HG03135 (cell line): ENCODE data around the gene ALDOC.
A peak's percentile ranks its signal among the peaks of the same experiment; 100 is the strongest.
"Not testable (repeated sequence)": the region's sequence is repeated elsewhere in the genome, so short reads cannot be mapped to it uniquely, and the experiment has no call there.

Source experiments
- ATAC-seq: cut with Tn5 transposase; IDR thresholded peaks from one replicate; pipeline ENCODE4 v1.9.1; 2021; ENCODE audit warnings: mild to moderate bottlenecking, moderate library complexity; ENCODE audit not compliant: unreplicated experiment

The ALDOC gene

DNA sequence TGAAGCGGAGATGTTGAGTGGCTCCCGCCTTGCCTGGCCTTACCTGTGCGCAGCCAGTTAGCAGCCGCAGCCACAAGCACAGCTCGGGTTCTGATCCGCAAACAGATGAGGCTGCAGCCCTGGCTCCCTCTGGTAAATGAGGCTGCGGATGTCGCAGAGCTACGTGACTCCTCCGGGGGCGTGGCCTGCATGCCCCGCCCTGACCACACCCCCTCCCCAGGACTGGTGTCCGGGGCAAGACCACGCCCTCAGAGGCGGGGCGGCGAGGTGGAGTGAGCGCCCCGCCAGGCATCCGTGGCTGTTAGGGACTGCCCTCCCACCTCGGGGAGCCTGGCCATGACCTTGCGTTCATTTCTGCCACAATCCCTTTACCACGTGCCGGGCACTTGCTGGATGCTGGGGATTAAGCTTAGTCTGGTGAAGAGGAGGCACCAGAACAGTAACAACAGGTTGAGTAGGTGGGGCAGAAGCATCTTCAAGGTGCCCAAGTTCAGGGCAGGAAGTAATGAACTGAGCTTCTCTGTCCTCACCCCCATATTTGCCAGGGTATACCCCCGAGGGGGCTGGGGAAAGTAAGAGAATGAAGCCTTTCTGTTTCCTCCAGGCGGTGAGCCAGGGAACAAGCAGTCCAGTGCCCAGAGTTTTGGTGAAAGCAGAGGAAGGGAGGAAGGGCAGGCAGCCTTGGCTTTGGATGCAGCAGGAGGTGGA is at the start of gene ALDOC:
TSS of gene ALDOC (minus strand) at position 138 of the 708 bp plus-strand sequence. CDS start 1,363 bp downstream, outside the sequence.
- ATAC-seq = peak; percentile 81

DNA sequence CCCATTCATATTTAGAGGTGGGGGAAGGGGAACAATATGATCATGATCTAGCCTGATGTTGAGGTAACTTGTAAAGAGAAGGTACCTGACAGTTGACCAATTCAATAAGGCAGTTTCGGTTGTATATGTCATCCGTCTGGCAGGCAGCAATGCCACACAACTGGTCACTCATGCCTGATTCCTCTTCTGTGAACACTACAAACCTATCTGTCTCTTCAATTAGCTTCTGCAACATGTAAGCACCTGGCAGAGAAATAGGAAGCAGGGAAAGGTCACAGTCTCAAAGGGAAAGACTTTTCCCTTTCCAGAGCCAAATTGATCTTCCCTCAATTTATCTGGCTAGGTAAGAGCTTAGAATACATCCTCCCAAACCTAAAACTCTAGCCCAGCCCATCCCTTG is 47.5 kb upstream of the ALDOC start:
- ATAC-seq = no peak

DNA sequence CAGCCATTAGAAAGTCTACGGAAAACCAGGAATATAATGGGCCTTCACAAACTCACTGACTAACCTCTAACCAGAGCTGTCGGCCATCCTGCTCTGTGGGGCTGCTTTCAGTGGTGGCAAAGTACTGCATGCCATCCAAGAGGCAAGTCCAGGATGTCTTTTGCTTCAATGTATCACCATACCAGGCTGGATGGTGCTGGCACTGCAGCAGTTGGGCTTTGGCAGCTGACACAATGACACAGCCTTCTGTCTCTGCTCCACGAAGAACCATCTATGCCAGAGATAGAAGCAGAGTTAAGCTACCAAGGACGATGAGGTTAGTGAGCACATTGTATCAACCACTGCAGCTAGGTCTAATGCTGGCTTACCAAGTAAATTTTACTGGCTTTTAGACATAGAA is 47.0 kb upstream of the ALDOC start:
- ATAC-seq = no peak

DNA sequence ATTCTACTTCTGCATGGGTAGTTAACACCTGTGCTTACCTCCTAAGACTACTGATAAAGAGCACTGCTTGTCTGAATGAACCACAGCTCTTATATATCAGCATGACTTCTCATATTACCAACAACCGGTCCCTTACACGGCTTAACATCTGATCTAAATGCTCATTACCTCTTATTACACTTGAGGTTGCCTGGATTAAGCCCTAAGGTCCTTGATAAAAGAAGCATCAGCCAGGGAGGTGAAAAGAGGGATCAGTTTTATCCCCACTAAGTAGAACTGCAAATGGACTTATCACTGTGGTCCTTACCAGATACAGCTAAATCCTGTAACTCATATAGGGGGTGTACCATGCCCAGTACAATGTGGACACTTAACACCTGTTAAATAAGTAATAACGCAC is 45.5 kb upstream of the ALDOC start:
- no peak for ATAC-seq

DNA sequence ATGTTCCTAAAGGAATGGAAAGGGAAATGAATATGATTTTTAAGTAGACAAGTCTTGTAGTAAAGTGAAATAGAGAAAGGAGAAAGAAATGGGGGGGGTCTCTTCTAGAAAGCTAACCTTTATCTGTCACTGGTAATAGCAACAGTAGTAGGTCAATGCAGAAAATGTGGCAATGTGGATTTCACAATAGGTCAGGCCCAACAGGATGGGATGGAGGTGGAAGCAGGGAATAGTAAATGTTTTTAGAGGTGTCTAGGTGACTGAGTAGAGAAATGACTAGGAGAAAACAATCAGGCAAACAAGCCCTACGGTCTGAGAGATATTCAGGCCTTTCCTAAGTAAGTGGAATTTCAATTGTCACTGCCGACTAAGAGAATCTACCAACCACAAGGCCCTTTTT is 43.3 kb upstream of the ALDOC start:
- ATAC-seq = no peak

DNA sequence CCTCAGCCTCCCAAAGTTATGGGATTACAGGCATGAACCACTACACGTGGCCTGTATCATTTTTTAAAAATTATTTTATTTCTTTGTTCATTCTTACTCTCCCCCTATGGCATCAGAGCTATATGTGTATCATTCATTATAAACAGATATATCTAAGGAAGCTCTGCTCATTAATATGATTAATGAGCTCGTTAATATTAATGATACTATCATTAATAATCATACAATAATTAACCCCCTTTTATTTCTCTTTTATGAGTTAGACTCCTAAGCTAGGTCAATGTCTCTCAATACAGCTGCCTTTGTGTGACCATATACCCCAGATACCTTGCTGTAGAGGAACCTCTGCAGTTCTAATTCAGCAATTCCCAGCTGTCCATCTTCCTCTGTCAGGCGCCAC is 41.8 kb upstream of the ALDOC start:
- ATAC-seq = no peak

DNA sequence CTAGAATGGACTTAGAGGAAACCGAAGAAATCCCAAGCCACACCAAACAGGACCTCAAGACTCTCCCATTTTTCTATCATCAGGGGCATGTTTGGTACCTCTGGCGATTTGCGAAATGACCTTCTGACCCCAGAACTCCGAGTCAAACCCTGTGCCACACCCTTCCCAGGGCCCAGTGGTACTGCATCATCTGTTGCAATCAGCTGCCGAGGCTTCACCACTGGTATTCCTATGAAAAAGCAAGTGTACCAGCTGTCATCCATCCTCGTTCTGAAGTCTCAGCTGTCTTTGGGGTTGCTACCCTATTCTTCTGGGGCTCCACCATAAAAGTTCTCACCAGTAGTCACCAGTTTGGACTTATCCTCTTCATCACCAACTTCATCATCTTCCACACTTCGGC is 39.6 kb upstream of the ALDOC start:
- no peak for ATAC-seq

DNA sequence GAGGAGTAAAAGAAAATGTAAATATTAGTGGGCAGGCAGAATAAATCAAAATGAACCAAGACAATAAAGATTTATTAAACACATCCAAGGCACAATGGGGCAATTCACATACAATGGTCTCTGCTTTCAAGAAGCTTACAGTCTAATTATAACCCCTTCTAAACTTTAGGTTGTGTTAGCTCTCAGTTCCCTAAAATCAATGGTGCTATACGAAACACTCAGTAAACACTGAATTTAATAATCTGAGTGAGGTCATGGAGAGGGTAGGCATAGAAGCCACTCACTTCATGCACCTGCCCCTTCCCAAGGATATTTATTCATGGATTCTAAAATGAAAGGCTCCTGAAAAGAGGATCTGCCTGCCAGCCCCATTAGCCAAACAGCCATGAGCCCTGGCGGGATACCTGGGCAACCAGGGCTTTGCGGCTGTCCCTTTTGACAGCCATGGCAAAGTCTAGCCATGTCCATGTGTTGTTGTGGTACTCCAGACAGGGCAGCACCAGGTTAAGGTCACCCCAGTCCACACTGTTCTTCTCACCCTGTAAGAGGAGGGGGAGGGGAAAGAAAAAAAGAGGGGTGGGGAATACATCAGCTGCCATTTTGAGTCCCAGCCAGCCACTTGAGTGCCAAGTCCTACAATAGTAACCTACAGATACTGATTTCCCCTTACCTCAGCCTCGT is 38.7 kb upstream of the ALDOC start:
- no peak for ATAC-seq

DNA sequence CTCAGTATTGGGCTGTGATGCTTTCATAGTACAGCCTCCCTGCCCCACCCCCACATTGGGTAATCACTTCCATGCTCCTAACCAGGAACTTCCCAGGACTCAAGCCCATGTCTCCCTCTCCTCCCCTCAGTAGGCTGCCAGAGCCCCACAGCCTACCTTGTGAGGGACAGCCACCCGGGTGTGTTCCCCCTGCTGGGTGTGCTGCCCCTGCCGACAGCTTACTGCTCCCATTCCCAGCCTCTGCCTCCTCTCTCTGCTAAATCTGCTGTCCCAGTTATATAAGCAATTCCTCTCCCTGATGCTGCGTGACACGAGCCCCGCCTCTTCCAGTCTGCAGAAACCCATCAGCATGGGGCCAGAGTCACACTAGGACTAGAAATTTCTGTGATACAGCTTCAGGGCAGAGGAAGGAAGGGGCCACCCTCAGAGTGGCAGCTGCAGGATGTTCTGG is 37.3 kb upstream of the ALDOC start, which contains the start of gene RSKR:
TSS of gene RSKR (minus strand) at position 255 of the 451 bp plus-strand sequence. CDS start at position 231, 24 bp downstream.
- no peak for ATAC-seq

DNA sequence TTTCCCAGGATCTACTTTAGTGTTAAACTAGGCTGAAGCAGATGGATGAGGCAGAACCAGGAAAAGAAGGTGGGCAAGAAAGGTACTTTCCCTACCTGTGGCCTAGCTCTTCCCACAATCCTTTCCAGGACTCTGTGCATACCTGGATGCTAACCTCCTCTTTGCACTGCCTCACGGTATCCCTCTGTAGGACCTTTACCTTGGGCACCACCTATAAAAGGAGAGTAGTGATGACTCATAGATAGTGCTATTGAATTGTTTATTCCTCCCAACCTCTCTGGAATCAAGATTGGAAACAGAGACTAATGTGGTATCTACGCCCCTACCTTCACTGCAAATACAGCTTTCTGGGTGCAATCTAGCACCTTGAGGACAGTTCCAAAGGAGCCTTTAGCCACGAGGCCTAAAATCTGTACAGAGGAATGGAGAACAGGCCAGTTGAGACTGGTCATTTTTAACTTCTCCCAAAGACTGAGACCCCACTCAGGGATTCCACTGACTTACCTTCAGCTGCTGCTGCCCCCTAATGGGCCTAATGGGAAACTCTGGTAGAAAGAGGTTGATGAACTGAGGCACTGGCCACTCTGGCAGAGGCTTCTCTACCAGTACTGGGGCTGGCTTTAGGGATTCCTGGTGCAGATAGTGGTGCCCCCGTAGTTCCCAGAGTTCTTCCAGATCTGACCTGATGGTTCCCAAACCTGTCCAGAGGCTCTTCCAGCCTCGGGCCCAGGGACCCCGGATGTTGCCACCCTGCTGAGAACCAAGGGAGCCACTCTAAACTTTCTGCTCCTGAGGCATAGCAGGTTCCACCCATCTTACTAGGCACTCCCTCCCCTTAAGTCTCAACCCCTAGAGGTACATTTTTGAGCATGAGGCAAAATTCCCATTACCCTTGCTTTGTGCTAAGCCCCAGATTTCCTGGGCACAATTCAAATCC is 36.5 kb upstream of the ALDOC start:
- ATAC-seq = no peak

DNA sequence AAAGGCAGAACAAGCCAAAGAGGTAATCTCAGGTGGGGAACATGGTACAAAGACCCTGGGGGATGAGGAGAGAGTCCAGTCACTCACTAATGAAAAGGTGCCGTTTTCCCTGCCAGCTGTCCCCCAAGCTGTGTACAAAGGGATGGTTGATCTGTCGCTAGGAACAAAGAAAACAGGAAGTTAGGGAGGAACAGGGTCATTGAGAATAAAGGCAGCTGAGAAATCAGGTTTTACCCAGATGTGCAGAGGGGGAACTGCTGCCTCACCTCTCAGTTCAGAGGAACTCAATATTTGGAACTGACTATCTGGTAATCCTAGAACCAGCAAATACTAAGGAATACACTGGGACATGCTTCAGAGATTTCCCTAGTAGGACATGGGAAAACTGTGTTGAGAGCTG is 35.8 kb upstream of the ALDOC start:
- no peak for ATAC-seq

DNA sequence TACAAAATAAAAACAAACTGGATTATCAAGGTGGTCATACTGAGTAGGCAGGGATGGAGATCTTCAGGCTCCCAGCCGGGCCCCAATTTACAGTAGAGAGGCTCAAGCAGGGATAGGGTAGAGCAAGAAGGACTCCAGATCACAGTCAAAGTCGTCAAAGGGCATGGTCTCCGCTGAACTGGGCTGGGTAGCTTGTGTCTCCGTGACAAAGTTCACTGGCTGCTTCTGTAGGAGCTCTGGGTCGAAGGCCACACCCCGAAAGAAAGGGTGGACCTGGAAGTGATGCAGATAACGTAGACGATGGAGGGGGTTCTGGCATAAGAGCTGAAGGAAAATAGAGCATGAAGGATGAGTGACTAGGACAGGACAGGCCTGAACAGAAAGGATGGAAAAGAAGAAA is 33.7 kb upstream of the ALDOC start:
- ATAC-seq = no peak

DNA sequence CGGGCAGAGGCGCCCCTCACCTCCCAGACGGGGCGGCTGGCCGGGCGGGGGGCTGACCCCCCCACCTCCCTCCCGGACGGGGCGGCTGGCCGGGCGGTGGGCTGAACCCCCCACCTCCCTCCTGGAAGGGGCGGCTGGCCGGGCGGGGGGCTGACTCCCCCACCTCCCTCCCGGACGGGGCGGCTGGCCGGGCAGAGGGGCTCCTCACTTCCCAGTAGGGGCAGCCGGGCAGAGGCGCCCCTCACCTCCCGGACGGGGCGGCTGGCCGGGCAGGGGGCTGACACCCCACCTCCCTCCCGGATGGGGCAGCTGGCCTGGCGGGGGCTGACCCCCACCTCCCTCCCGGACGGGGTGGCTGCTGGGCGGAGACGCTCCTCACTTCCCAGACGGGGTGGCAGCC is 27.3 kb upstream of the ALDOC start:
- ATAC-seq = not testable (repeated sequence)

DNA sequence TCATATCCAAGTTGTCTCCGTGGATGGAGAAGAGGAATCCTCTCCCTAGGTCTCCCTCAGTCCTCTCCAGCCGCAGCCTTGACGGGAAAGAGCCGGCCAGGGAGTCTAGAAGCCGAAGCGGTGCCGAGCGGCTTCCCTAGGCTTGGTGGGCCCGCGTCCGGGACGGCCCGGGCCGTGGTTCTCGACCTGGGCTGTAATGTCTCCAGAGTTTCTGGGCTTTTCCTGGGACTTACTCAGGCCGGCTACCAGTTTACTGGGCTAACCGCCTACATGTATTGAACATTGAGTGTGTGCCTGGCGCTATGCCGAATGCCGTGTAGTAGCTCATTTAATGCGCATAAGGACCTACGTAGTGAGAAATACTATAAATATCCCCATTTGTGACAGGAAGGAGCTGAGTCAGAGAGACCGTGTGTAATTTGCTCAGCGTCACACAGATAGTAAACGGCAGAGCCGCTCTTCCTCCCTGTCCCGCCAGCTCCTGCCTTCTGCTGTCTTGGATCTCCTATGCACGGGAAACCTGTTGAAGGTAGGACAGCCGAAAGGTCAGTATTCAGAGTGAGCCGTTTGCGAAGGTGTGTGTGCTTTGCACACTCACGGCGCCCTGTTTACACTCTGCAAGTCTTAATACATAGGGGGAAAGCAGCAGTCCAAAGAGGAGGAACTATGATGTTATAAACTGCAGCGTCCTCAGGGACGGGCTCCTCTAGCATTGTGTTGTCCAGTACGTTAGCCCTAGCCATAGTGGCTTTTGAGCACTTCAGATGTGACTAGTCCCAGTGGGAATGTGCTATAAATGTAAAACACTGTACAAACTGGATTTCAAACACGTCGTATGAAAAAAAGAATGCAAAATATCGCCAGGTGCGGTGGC is 22.9 kb upstream of the ALDOC start:
- peak; percentile 44 for ATAC-seq

DNA sequence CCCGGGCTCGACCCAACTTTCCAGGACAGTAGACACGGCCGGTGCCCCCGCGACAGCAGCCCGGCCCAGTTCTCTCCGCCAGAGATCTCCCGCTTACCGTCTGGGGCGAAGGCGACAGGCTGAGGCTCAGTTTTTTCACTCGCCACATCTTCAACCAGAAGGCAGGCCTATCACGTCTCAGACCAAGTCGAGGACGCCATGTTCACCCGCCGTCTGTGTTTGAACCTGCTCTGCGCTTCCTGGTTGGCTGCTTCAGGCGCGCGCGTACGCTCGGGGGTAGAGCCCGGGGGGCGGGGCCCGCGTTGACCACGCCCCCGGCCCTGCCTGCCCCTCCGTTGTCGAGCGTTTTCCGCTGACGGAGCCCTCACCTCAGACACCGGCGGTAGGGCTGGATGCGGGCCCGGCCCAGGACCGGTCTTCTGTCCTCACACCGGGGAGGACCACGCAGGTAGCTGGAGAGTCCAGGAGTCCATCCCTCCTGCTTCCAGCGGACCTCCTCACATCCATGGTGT is 22.2 kb upstream of the ALDOC start, which contains the start of gene SPAG5:
TSS of gene SPAG5 (minus strand) at position 227 of the 512 bp plus-strand sequence. CDS start at position 148, 79 bp downstream.
- ATAC-seq = peak; percentile 85

DNA sequence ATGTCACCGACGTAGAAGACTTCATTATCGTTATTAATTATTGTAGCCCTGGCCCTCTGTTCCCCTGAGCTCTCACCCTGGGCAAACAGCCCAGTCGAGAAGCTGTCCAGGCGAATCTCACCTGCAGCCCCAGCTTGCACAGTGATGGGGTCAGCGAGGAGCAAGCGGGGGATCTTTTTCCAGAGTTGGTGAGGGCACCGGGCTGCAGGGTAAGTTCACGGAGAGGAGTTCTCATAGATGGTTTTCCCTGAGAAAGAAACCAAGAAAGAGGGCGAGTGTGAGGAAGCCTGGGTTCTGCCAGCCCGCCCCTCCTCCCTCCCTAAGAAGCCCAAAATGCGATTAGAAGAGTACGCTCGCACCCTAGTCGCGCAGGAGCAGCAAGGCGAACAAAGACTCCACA is 21.7 kb upstream of the ALDOC start:
- peak; percentile 4 for ATAC-seq

DNA sequence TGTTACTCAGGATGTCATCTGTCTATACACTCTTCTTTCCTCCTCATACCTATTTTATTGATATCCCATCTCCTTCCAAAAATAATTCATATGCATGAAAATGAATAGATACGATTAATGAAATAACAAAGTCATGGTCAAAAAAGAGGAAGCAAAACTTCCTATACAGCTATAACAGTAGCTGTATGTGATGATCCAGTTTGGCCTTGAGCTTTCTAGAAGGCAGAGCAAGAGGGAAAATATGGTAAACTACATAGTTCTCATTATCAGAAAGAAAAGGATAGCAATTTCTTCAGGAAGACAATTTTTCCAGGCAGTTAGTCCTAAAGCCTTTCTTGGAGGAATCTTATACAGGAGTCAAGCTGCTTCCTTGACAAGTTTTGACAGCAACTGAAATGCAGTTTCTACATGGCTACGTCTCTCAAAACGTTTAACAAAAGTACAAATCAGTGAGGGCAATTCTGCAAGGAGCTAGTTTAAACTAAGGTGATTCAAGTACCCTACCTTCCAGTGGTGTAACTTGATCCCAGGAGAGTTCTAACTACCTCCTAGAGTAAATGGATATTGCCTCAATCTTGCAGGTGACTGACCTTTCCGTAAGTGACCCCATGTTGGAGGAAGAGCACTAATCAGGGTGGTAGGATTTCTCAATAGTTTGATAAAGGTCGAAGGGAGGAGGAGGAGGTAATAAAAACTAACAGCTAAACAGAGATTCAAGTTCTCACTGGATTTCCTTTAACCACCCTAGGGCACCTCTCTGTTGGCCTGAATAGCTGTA is 21.1 kb upstream of the ALDOC start:
- no peak for ATAC-seq

DNA sequence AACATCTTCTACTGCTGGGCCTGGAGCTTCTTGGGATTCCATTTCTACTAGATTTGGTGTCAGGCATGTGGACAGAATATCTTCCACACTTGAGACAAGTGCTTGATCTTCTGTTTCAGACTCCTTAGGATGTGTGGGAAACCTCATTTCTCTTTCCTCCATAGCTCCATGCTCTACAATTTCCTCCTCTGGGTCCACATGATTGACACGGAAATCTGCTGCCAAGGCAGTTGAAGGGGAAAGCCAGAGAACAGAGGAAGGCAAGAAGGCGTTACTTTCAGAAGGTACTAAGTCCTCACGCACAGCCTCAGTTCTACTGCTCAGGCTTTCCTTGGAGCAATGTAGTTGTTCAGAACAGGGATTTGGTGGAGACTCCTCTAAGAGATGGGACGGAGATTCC is 15.6 kb upstream of the ALDOC start:
- no peak for ATAC-seq

DNA sequence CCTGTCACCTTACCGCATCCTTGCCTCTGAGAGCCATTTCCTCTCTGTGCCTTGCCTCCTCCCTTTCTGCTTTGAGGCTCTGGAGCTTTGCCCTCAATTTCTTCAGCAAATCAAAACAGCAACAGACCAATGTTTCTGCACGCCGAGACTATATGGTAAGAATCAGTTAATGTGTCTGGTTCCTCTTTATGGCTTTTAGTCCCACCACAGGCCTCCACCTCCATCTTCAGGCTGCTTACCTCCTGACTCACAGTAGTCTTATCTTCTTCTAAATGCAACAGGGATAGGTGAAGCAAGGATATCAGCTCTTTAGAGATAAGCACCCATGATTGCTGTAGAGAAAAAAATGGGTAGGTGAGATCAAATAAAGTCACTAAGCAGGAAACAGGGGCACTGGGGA is 9.2 kb upstream of the ALDOC start:
- ATAC-seq = no peak
